ENCODE data around the gene ARF5.

The ARF5 gene

DNA sequence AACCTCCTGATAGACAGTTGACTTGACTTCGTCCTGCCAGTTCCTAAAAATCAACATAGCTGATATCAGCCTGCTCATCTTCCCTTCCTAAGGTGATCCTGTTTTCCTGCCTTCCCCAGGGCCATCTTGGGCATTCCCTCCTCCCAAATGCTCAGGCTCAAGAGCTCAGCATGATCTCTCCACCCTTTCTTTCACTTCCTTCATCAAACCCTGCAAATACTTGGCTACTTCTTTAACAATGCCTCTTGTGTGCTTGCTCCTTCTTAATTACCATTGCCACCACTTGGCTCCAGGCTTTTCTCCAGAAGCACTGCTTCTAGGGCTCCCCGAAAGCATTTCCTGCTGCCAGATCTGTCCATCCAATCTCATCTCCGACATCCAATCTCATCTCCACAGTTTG, 12.7 kb downstream of the ARF5 start:
- no peak overlapping the region for H3K9ac ChIP-seq (ENCODE audit: low read length)
- no peak overlapping the region for H3K56ac ChIP-seq (ENCODE audit: low read length)
- H3K4me1 ChIP-seq (ENCODE audit: control insufficient read depth, low read depth, low read length) = no peaks in the 10 kb centered on the region
- H3K79me1 ChIP-seq (ENCODE audit: low read length) = no peaks in the 10 kb centered on the region
- no peak overlapping the region for H2BK120ac ChIP-seq (ENCODE audit: low read depth, low read length)
- H3K23ac ChIP-seq (ENCODE audit: low read length) = no peak overlapping the region
- no peak overlapping the region for H4K5ac ChIP-seq (ENCODE audit: low read length)
- no peaks in the 10 kb centered on the region for H3K79me2 ChIP-seq (ENCODE audit: control insufficient read depth, insufficient read depth, low read length)
- no peak overlapping the region for H3K4me3 ChIP-seq (ENCODE audit: low read length)
- no peaks in the 10 kb centered on the region for H3K36me3 ChIP-seq (ENCODE audit: control insufficient read depth, insufficient read depth, low read length)
- H2AK5ac ChIP-seq (ENCODE audit: low read length) = no peak overlapping the region
- no peak overlapping the region for H2BK15ac ChIP-seq (replicated peaks; ENCODE audit: low read depth)
- H3K27ac ChIP-seq (ENCODE audit: low read depth, low read length) = no peak overlapping the region
- DNase-seq = no peak
- H3K4ac ChIP-seq (ENCODE audit: low read depth, low read length) = no peak overlapping the region
- H3K18ac ChIP-seq (ENCODE audit: low read length) = no peak overlapping the region
- H4K8ac ChIP-seq (ENCODE audit: low read depth, low read length) = no peak overlapping the region
- H2BK5ac ChIP-seq (ENCODE audit: low read length) = no peak overlapping the region
- H3K4me2 ChIP-seq (ENCODE audit: low read length) = no peak overlapping the region
- WGBS (ENCODE audit: extremely low coverage, insufficient coverage, low lambda C conversion rate) = no CpG with 5 or more reads among the region's 3 CpGs
- H3K27me3 ChIP-seq (ENCODE audit: insufficient read depth, low read length, poor library complexity) = no peaks in the 10 kb centered on the region

DNA sequence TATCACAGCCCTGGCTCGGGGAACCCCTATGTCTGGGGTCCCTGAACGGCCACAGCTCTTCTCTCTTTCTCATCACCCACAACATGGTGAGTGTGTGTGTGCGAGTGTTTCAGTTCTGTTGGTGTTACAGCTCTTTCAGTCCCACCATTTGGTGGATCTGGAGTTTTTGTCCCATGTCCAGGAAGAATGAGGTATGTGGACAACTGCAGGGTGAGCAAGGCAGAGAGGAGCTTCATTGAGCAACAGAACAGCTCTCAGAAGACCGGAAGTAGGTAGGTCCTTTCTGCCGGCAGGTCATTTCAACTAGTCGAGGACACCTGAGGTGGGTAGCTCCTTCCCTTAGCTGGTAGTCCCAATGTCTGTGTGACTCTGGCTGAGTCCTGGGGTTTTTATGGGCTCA, 20.2 kb downstream of the ARF5 start:
- no peak for DNase-seq
- H3K9ac ChIP-seq (ENCODE audit: low read length) = no peak overlapping the region
- H3K18ac ChIP-seq (ENCODE audit: low read length) = no peak overlapping the region
- H3K4ac ChIP-seq (ENCODE audit: low read depth, low read length) = no peak overlapping the region
- H4K5ac ChIP-seq (ENCODE audit: low read length) = no peak overlapping the region
- H4K8ac ChIP-seq (ENCODE audit: low read depth, low read length) = no peak overlapping the region
- H2BK5ac ChIP-seq (ENCODE audit: low read length) = no peak overlapping the region
- H3K56ac ChIP-seq (ENCODE audit: low read length) = no peak overlapping the region
- H3K36me3 ChIP-seq (ENCODE audit: control insufficient read depth, insufficient read depth, low read length) = no peaks in the 10 kb centered on the region
- H3K79me1 ChIP-seq (ENCODE audit: low read length) = no peaks in the 10 kb centered on the region
- no peak overlapping the region for H3K27ac ChIP-seq (ENCODE audit: low read depth, low read length)
- no peak overlapping the region for H2AK5ac ChIP-seq (ENCODE audit: low read length)
- no peaks in the 10 kb centered on the region for H3K27me3 ChIP-seq (ENCODE audit: insufficient read depth, low read length, poor library complexity)
- H3K23ac ChIP-seq (ENCODE audit: low read length) = no peak overlapping the region
- H3K79me2 ChIP-seq (ENCODE audit: control insufficient read depth, insufficient read depth, low read length) = no peaks in the 10 kb centered on the region
- WGBS (ENCODE audit: extremely low coverage, insufficient coverage, low lambda C conversion rate) = no CpG with 5 or more reads among the region's 6 CpGs
- no peak overlapping the region for H2BK15ac ChIP-seq (replicated peaks; ENCODE audit: low read depth)
- no peaks in the 10 kb centered on the region for H3K4me1 ChIP-seq (ENCODE audit: control insufficient read depth, low read depth, low read length)
- no peak overlapping the region for H3K4me2 ChIP-seq (ENCODE audit: low read length)
- H3K4me3 ChIP-seq (ENCODE audit: low read length) = no peak overlapping the region
- no peak overlapping the region for H2BK120ac ChIP-seq (ENCODE audit: low read depth, low read length)

DNA sequence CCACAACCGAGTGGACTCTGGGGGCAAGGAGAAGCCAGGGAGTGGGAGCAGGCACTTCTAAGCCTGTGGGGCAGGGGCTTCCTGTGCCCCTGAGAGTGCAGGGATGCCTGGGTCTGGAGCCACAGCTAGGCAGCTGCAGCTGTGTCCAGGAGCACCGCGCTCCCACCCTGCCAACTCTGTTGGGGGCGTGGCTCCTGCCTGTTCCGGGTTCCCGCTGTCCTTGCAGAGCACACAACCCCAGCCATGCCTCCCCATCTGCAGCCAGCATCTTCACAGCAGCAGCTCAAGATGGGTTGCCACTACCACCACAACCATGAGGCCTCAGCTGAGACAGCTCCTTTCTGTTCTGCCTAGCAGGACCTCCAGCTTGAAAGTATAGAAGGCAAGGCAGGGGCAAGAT, 21.1 kb downstream of the ARF5 start:
- no peak overlapping the region for H3K56ac ChIP-seq (ENCODE audit: low read length)
- H4K5ac ChIP-seq (ENCODE audit: low read length) = no peak overlapping the region
- no peak overlapping the region for H4K8ac ChIP-seq (ENCODE audit: low read depth, low read length)
- no peaks in the 10 kb centered on the region for H3K36me3 ChIP-seq (ENCODE audit: control insufficient read depth, insufficient read depth, low read length)
- H3K4me1 ChIP-seq (ENCODE audit: control insufficient read depth, low read depth, low read length) = no peaks in the 10 kb centered on the region
- no peak overlapping the region for H3K4me2 ChIP-seq (ENCODE audit: low read length)
- H2BK15ac ChIP-seq (replicated peaks; ENCODE audit: low read depth) = no peak overlapping the region
- H3K23ac ChIP-seq (ENCODE audit: low read length) = no peak overlapping the region
- no peak overlapping the region for H3K27ac ChIP-seq (ENCODE audit: low read depth, low read length)
- H3K79me2 ChIP-seq (ENCODE audit: control insufficient read depth, insufficient read depth, low read length) = no peaks in the 10 kb centered on the region
- no peak overlapping the region for H3K4me3 ChIP-seq (ENCODE audit: low read length)
- H3K4ac ChIP-seq (ENCODE audit: low read depth, low read length) = no peak overlapping the region
- H3K9ac ChIP-seq (ENCODE audit: low read length) = no peak overlapping the region
- no peaks in the 10 kb centered on the region for H3K79me1 ChIP-seq (ENCODE audit: low read length)
- no peak for DNase-seq
- H3K18ac ChIP-seq (ENCODE audit: low read length) = no peak overlapping the region
- H3K27me3 ChIP-seq (ENCODE audit: insufficient read depth, low read length, poor library complexity) = no peaks in the 10 kb centered on the region
- no peak overlapping the region for H2BK5ac ChIP-seq (ENCODE audit: low read length)
- no CpG with 5 or more reads among the region's 6 CpGs for whole genome bisulfite sequencing (ENCODE audit: extremely low coverage, insufficient coverage, low lambda C conversion rate)
- no peak overlapping the region for H2AK5ac ChIP-seq (ENCODE audit: low read length)
- no peak overlapping the region for H2BK120ac ChIP-seq (ENCODE audit: low read depth, low read length)

DNA sequence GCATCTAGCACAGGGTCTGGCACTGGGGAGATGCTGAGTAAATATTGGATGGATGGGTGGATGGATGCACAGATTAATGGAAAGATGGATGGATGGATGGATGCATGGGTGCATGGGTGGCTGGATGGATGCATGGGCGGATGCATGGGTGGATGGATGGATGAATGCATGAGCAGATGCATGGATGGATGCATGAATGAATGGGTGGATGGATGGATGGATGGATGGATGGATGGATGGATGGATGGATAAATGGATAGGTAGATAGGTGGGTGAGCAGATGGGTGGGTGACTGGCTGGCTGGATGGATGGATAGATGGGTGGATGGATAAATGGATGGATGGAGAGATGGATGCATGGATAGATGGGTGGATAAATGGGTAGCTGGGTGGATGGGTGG, 24.1 kb downstream of the ARF5 start:
- Histone ChIP-seq H3K4me2 (ENCODE audit: low read length) (no peak overlapping the region), H2BK15ac (replicated peaks; ENCODE audit: low read depth) (no peak overlapping the region), H4K5ac (ENCODE audit: low read length) (no peak overlapping the region), H3K27ac (ENCODE audit: low read depth, low read length) (no peak overlapping the region), H3K56ac (ENCODE audit: low read length) (no peak overlapping the region), H3K79me1 (ENCODE audit: low read length) (no peaks in the 10 kb centered on the region), H3K23ac (ENCODE audit: low read length) (no peak overlapping the region), H3K36me3 (ENCODE audit: control insufficient read depth, insufficient read depth, low read length) (no peaks in the 10 kb centered on the region), H3K18ac (ENCODE audit: low read length) (no peak overlapping the region), H2AK5ac (ENCODE audit: low read length) (no peak overlapping the region), H3K9ac (ENCODE audit: low read length) (no peak overlapping the region), H2BK120ac (ENCODE audit: low read depth, low read length) (no peak overlapping the region), H3K4me3 (ENCODE audit: low read length) (no peak overlapping the region), H3K4me1 (ENCODE audit: control insufficient read depth, low read depth, low read length) (no peaks in the 10 kb centered on the region), H2BK5ac (ENCODE audit: low read length) (no peak overlapping the region), H3K27me3 (ENCODE audit: insufficient read depth, low read length, poor library complexity) (no peaks in the 10 kb centered on the region), H3K4ac (ENCODE audit: low read depth, low read length) (no peak overlapping the region), H4K8ac (ENCODE audit: low read depth, low read length) (no peak overlapping the region), H3K79me2 (ENCODE audit: control insufficient read depth, insufficient read depth, low read length) (no peaks in the 10 kb centered on the region)
- WGBS (ENCODE audit: extremely low coverage, insufficient coverage, low lambda C conversion rate) = no CpG with 5 or more reads among the region's 1 CpG
- DNase-seq = no peak

DNA sequence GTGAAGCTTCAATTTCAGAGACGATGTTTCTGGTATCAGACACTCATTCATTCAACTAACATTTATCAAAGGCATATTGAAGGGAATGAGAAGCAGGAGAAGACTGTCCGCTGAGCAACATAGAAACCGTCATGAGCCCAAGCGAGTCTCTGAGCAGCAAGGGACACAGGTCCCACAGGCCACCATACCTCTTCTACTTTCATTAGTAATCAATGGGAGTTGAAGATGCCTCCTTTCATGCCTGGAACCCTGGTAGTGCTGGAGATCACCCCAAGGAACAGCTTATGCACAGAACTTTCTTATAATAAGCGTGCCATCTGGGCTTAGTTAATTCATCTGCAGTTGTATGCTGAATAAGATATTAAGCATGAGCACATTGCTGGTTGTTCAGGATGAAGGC, 28.5 kb downstream of the ARF5 start:
- Histone ChIP-seq H4K8ac (ENCODE audit: low read depth, low read length) (no peak overlapping the region), H2BK15ac (replicated peaks; ENCODE audit: low read depth) (no peak overlapping the region), H3K36me3 (ENCODE audit: control insufficient read depth, insufficient read depth, low read length) (no peaks in the 10 kb centered on the region), H3K4me2 (ENCODE audit: low read length) (no peak overlapping the region), H3K4me3 (ENCODE audit: low read length) (no peak overlapping the region), H3K56ac (ENCODE audit: low read length) (no peak overlapping the region), H2AK5ac (ENCODE audit: low read length) (no peak overlapping the region), H2BK5ac (ENCODE audit: low read length) (no peak overlapping the region), H3K9ac (ENCODE audit: low read length) (no peak overlapping the region), H4K5ac (ENCODE audit: low read length) (no peak overlapping the region), H3K79me2 (ENCODE audit: control insufficient read depth, insufficient read depth, low read length) (no peaks in the 10 kb centered on the region), H3K27ac (ENCODE audit: low read depth, low read length) (no peak overlapping the region), H3K79me1 (ENCODE audit: low read length) (no peaks in the 10 kb centered on the region), H3K23ac (ENCODE audit: low read length) (no peak overlapping the region), H3K4me1 (ENCODE audit: control insufficient read depth, low read depth, low read length) (peaks cover 2% of the 10 kb centered on the region), H2BK120ac (ENCODE audit: low read depth, low read length) (no peak overlapping the region), H3K4ac (ENCODE audit: low read depth, low read length) (no peak overlapping the region), H3K27me3 (ENCODE audit: insufficient read depth, low read length, poor library complexity) (no peaks in the 10 kb centered on the region), H3K18ac (ENCODE audit: low read length) (no peak overlapping the region)
- WGBS (ENCODE audit: extremely low coverage, insufficient coverage, low lambda C conversion rate) = no CpG with 5 or more reads among the region's 5 CpGs
- no peak for DNase-seq

DNA sequence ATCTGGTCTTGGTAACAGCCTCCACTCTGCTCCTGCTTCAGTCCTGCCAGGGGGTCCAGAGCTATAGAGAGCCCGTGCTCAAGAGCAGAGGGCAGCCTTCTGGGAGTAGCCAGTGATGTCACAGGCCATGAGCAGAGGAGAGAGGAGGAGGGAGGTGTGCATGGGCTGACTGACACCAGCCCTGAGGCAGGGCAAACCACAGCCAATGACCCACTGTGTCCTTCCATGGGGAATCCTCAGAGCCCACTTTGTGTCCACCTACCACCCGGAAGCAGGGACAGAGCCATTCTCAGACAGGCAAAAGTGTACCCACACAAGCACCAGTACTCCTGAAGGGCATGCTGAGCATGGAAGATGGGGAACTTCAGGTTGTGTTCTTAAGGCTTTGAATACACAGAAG, 29.8 kb downstream of the ARF5 start, which contains the start of gene PAX4:
Gene PAX4 (minus strand): TSS at position 101 of the 400 bp plus-strand sequence. CDS start 2,214 bp downstream, outside the sequence.
- Histone ChIP-seq H3K4me2 (ENCODE audit: low read length) (no peak within 1 kb of the TSS), H3K4me1 (ENCODE audit: control insufficient read depth, low read depth, low read length) (peaks cover 2% of the 10 kb centered on the region), H3K79me1 (ENCODE audit: low read length) (no peaks in the 10 kb centered on the region), H2BK15ac (replicated peaks; ENCODE audit: low read depth) (no peak within 1 kb of the TSS), H4K5ac (ENCODE audit: low read length) (no peak within 1 kb of the TSS), H3K27ac (ENCODE audit: low read depth, low read length) (no peak within 1 kb of the TSS), H2AK5ac (ENCODE audit: low read length) (no peak within 1 kb of the TSS), H3K4me3 (ENCODE audit: low read length) (no peak within 1 kb of the TSS), H3K4ac (ENCODE audit: low read depth, low read length) (no peak within 1 kb of the TSS), H3K36me3 (ENCODE audit: control insufficient read depth, insufficient read depth, low read length) (no peaks in the 10 kb centered on the region), H3K18ac (ENCODE audit: low read length) (no peak within 1 kb of the TSS), H3K56ac (ENCODE audit: low read length) (no peak within 1 kb of the TSS), H2BK120ac (ENCODE audit: low read depth, low read length) (no peak within 1 kb of the TSS), H3K79me2 (ENCODE audit: control insufficient read depth, insufficient read depth, low read length) (no peaks in the 10 kb centered on the region), H4K8ac (ENCODE audit: low read depth, low read length) (no peak within 1 kb of the TSS), H3K27me3 (ENCODE audit: insufficient read depth, low read length, poor library complexity) (no peaks in the 10 kb centered on the region), H2BK5ac (ENCODE audit: low read length) (no peak within 1 kb of the TSS), H3K23ac (ENCODE audit: low read length) (no peak within 1 kb of the TSS), H3K9ac (ENCODE audit: low read length) (no peak within 1 kb of the TSS)
- DNase-seq = no peak
- no CpG with 5 or more reads among the region's 2 CpGs for WGBS (ENCODE audit: extremely low coverage, insufficient coverage, low lambda C conversion rate)
